GM21381 (cell line): ENCODE data around the gene MRPS25.
"Not testable (repeated sequence)": the region's sequence is repeated elsewhere in the genome, so short reads cannot be mapped to it uniquely, and the experiment has no call there.

ENCODE experiments used
- ATAC-seq: cut with Tn5 transposase; IDR thresholded peaks from one replicate; pipeline ENCODE4 v1.9.1; 2021; ENCODE audit warnings: mild to moderate bottlenecking, moderate library complexity; ENCODE audit not compliant: unreplicated experiment

The MRPS25 gene

DNA sequence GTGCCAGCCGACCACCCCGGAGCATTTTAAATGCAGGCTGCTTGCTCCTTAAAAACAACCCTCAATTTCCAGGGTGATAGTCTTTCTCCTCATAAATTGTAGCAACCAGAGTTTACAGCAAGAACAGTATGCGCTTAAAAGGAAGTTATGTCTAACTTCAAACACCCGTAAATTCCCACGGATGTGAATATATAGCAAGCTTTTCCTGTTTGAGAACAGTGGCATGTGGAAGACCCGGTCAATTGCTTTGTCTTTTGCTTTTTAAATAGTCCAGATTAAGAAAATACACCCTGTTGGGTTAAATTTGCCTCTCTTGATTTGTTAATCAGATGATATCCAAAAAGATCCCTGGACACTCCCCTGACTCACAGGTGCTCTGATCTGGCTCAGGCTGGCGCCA, 20.8 kb downstream of the MRPS25 start:
- ATAC-seq, result no peak

DNA sequence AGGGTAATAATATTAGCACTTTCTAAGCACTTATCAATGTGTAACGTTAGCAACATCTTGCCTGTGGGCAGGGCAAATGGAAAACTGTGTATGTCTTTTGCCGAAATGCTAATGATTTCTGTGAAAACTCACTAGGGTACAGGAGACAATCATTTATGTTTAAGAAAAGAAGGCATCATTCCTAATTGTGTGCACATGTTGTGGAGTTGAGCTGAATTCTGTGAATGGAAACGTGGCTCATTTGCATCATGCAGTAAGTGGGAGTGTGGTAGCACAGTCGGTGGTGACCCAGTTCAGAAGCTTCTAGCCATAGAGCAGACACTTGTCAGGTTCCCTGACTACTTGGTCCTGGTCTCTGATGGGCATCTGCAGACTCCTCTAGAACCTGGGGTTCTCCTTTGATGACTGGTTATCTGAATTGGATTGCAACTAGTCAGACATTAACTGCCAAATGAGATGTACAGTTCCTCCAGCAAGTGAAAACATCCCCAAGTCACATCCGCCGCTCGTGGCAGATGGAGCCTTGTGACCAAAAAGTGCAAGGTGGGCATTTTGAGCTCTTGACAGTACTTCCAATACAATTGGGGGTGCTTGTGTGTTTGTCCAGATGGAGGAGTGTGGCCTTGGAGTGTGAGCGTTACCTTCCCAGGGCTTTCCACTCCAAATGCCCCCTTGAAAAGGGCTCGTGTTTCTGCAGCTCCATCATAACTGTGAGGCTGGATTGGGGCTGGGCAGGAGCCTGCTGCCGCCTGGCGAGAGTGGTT, 21.5 kb downstream of the MRPS25 start:
- no peak for ATAC-seq

DNA sequence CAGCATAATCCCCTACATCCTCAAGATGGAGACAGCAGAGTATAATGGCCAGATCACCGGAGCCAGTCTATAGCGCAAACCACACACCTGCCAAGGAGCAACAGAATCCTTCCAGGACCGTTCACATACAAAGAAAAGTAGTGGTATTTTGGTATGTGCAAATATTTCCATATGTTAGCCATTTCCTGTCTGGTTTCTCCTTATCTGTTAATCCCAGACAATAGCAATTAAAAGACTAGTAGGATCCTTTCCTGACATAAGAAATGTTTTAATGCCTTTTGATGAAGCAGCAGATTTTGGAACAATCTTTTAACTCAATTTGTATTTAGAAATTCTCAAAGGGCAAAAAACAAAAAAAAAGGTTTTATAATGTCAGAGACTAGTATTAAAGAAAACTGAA, 22.2 kb downstream of the MRPS25 start:
- no peak for ATAC-seq

DNA sequence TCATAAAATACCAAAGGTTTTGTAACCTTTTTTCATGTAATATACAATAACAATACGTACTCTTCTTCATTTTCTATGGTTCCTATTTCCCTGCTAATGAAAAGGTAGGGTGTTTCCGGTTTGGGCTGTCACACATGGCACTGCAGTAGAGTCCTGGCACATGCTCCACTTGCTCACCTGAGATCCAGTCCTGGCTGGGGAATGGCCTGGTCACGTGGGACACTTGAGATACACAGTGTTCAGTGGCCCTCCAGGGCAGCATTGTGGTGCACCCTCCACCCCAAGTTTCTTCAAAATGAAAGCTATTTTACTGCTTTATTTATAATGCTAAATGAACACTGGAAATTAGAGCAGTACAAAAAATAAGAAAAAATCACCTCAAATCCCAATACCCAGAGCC, 23.2 kb downstream of the MRPS25 start:
- no peak for ATAC-seq

DNA sequence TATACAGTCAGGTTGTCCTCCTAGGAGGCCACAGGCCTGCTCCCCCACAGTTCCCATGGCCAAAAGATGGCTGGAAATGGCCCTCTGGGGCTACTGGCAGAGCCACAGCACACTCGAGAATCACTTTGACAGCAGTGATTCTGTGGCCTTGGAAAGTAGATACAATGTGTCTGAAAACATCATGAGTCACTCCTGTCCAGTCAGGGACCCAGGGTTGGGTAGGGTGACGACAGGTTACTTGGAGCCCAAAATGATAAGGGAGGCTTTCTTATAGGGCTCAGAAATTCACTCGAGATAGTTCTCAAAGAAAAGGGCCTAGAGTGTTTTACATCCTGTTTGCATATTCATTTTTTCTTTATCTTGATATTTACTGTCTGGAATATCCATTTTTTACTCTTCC, 24.3 kb downstream of the MRPS25 start:
- no peak for ATAC-seq

DNA sequence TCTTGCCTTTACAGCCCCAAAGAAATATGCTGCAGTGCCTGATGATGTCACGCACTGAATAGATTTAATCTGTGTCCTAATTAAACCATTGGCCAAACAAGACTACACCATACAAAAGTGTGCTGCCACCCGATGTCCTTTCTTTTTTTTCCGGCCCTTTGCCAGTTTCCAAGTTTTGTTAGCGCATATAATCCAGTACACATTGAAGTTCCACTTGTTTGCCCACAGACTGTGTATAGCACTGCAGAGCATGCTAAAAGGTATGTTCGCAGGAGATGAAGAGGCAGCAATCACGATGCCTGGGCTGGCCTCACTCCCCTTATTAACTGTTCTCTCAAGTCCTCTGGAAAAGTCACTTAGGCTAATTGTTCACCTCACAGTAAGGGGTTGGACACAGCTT, 26.8 kb downstream of the MRPS25 start:
- no peak for ATAC-seq

DNA sequence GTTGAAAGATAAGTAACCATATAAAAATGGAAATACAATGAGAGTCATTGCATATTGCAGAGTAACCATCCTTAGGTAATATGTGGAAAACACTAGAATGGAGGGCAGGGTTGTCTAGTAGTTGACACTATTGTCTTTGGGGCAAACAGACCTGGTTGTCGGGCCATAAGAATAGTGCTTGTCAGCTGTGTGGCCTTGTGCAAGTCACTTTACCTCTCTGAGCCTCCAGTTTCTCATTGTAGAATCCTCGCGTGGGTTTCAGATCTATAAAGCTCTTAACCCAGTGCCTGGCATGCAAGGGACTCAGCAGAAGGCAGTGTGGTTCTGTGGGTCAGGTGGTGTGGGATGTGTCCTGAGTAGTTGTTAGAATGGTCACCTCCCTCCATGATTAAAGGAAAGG, 32.0 kb downstream of the MRPS25 start:
- no peak for ATAC-seq

DNA sequence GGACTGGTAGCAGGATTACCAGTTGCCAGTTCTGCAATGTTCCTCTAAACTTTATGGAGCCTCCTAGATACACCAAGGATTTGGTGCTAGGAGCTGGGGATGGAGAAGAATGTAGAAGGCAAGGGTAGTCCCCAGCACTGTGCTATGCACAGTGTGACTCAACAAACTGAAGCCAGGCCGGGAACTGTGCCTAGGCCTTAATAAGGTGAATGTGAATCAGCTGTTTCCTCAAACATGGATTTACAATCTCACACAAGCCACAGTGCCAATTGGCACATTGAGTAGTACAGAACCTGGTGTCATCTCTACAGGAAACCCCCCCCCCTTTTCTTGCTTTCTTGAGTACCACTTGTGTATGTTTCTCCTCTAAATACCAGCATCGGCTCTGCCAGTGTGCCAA, 32.5 kb downstream of the MRPS25 start:
- no peak for ATAC-seq

DNA sequence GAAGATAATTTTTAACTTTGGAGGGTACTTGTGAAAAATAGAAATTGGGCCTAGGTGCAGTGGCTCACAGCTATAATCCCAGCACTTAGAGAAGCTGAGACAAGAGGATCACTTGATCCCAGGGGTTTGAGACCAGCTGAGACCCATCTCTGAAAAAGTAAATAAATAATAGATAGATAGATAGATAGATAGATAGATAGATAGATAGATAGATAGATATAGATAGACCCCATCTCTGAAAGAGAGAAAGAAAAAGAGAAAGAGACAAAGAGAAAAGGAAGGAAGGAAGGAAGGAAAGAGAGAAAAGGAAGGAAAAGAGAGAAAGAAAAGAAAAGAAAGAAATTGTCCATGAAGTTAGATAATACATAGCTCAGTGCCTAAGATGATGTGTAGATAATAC, 35.5 kb downstream of the MRPS25 start:
- ATAC-seq, result no peak

DNA sequence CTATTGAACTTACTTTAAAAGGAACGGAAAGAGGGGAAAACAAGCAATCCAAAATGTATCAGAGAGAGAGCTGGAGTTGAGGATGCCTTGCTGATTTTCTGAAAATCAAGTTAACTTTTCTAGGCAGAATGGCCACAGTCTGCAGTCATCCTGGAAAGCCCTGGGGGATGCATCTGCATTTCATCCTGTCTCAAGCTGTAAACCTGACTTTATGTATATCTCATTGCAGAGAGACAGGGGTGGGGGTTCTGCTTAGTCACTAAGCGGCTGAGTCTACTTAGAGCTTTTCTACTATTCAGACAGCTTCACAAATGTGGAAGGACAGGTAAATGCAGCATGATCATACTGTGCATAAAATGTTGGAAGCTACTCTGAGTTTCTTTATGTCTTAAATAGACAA, 41.4 kb downstream of the MRPS25 start:
- no peak for ATAC-seq

DNA sequence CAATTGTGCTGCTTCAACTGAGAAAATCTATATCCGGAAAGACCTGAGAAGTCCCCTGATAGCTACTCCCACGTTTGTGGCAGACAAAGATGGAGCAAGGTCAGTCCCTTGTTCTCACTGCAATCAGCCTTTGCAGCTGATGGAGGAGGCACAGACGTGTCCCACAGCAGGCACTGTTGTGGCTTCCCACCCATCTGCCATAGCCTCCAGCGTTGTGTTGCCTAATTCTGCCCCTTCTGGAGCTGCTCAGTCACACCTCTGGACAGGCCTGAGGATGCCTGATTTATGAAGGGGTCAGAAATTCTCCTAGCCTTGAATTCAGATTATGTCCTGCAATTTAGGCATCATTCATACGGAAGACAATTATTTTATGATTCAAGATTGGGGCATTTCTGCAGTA, 41.9 kb downstream of the MRPS25 start:
- no peak for ATAC-seq

DNA sequence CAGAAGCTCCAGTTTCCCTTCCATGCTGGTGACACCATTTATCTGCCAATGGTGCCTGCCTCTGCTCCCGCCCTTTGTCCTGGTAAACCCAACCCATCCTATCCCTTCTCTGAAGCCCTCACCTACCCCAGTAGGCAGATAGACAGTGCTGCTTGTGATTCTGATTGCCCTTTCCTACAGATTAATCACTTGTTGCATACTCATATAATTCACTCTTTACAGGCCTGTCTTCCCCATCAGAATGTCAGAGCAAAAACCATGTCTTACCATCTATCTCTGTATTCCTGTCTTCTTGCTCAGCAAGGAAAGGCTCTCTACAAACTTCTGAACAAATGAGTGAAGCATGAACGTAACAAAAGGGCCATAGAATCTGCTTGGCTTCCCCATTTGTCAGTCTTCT, 47.9 kb downstream of the MRPS25 start:
- no peak for ATAC-seq

DNA sequence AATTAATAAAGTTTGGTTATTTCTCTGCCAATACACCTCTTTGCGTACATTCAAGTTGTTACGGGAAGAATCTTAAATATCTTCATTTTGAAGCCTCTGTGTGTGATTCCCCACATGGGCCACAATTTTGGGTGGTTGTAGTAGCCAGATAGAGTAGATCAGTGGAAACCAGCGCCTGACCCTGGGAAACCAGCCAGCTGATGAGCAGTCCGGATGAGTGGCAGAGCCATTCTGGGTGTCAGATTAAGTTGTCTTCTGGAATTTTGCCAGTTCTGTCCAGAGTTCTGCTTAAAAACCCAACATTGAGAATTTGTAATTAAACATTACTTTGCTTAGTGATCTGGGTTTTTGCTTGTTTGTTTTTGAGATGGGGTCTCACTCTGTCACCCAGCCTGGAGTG, 49.7 kb downstream of the MRPS25 start:
- ATAC-seq, result no peak

DNA sequence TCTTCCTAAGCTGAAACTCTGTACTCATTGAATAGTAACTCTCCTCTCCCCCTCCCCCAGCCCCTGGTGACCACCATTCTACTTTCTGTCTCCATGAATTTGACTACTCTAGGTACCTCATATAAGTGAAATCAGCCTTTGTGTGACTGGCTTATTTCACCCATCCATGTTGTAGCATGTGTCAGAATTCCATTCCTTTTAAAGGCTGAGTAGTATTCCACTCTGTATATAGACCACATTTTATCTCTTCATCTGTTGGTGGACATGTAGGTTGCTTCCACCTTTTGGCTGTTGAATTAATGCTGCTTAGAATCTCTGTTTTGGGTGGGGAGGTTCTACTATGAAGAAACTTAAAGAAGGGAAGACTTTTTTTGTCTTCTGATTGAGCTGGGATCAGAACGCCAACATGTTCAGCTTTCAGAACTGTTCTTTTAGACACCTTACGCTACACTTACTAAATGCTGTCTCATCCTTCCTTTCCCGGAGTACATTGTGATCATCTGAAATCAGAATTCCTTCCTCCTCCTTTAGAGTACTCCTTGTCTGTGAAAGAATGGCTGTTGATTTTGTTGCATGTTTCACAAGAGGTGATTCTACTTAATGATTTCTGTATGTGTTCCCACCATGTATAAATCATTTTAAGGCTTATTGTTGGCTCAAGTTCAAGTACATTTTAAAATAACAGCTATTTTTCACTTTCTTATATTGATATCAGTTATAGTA, 50.3 kb downstream of the MRPS25 start:
- ATAC-seq, result no peak

DNA sequence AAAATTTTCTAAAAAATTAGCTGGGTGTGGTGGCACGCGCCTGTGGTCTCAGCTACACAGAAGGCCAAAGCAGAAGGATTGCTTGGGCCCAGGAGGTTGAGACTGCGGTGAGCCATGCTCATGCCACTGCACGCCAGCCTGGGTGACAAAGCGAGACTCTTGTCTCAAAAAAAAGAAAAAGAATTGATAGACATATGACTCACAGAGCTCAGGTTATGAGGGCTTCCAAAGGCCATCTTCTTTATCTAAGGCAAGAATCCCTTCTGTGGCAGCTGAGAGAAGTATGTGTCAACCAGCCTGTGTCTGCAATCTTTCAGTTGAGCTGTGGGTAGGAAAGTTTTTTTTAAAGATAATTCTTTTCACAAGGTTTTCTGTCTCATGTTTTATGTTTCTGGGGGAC, 53.9 kb downstream of the MRPS25 start:
- ATAC-seq, result no peak

DNA sequence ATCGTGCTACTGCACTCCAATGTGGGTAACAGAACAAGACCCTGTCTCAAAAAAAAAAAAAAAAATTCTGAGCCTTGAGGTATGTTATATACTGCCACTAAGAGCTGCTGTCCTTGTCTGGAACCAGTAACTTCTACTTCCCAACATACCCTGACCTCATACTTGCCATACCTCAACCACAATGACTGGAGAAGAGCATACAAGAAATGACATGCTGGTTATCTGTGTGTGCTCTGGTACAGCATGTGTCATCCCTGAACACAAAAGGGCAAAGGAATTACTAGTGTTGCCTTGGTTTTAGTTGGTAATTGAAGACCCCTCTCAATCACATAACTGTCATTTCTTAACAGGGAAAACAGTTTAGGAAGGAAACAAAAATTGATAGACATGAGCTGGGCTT, 54.5 kb downstream of the MRPS25 start:
- ATAC-seq, result no peak

DNA sequence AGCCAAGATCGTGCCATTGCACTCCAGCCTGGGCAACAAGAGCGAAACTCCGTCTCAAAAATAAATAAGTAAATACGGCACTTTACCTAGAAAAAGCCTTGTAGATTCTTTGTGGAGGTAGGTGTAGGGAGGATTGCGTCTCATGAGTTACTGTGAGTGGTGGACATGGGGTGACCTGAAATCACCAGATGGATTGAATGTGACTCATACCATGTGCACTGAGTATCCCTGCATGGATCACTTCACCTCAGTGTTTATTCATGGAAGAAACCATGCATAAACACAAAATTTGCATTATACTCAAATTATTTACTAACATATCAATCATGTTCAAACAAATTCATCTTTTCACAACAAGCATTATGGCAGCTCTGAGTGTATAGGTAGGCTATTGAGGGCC, 55.9 kb downstream of the MRPS25 start:
- no peak for ATAC-seq

DNA sequence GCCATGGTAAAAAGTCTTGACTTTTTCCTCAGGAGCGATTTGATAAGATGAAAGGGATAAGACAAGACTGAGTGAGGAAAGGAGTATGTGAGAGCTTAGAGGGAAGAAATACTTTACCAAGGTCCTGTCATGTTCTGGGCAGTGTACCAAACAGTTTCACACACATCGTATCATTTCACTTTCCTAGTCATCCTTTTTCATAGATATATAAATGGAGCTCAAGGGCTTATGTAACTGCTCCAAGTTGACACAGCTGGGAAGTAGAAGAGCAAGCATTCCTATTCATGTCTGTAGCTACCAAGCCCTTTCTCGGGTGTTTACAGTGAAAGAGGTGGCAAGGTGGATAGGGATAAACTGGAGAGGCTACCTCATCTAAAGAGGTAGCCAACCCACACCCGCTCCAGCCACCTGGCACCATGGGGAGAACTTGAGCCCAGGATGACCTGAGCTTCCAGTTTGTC, 57.4 kb downstream of the MRPS25 start:
- no peak for ATAC-seq

DNA sequence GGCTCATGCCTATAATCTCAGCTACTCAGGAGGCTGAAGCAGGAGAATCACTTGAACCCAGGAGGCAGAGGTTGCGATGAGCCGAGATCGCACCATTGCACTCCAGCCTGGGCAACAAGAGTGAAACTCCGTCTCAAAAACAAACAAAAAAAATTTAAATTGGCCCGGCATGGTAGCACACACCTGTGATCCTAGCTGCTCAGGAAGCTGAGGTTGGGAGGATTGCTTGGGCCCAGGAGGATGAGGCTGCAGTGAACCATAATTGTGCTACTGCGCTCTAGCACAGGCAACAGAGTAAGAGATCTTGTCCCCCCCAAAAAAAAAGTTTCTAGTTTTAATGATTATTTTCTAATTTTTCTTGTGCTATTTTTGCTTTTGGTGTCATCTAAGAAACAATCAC, 65.9 kb downstream of the MRPS25 start:
- ATAC-seq, result not testable (repeated sequence)
